Fibroblast of skin of left biceps (primary cell): Measurements from ENCODE around the gene HS1BP3.

ENCODE experiments used
- DNase-seq, 2 experiments: peaks; one replicate each; pipeline ENCODE4 v3.0.0-alpha.2; 2013; ENCODE audit warnings: low read depth in 2 of 2

The HS1BP3 gene

GRCh38 chr2:20645761-20646160, 5.1 kb downstream of the HS1BP3 start:
- DNase-seq = no peak

GRCh38 chr2:20645301-20645701, 5.6 kb downstream of the HS1BP3 start:
- DNase-seq = no peak

GRCh38 chr2:20643826-20644225, 7.1 kb downstream of the HS1BP3 start:
- no peak for DNase-seq

- no peak for DNase-seq
These were observed 7.8 kb downstream of the HS1BP3 start for GRCh38 chr2:20643060-20643459.

- no peak for DNase-seq
These were observed 8.6 kb downstream of the HS1BP3 start for GRCh38 chr2:20642055-20642971.

GRCh38 chr2:20641123-20641985, 9.5 kb downstream of the HS1BP3 start:
- DNase-seq = no peak

- DNase-seq = no peak
These were observed 10.3 kb downstream of the HS1BP3 start for GRCh38 chr2:20640411-20641122.

- DNase-seq = no peak
These were observed 12.1 kb downstream of the HS1BP3 start for GRCh38 chr2:20638646-20639430.

- DNase-seq = no peak
These were observed 12.9 kb downstream of the HS1BP3 start for GRCh38 chr2:20638014-20638413.

- DNase-seq = no peak
These were observed 13.8 kb downstream of the HS1BP3 start for GRCh38 chr2:20637147-20637546.

GRCh38 chr2:20635675-20636584, 15.0 kb downstream of the HS1BP3 start:
- DNase-seq = peak; percentile 67 to 69

- no peak for DNase-seq
These were observed 15.8 kb downstream of the HS1BP3 start for GRCh38 chr2:20635113-20635510.

- peak; percentile 39 to 42 for DNase-seq
These were observed 16.3 kb downstream of the HS1BP3 start for GRCh38 chr2:20634507-20635112.

- DNase-seq = no peak
These were observed 16.9 kb downstream of the HS1BP3 start for GRCh38 chr2:20633794-20634506.

- DNase-seq = no peak
These were observed 17.9 kb downstream of the HS1BP3 start for GRCh38 chr2:20633001-20633400.

GRCh38 chr2:20632446-20632990, 18.4 kb downstream of the HS1BP3 start:
- no peak for DNase-seq

- no peak for DNase-seq
These were observed 19.1 kb downstream of the HS1BP3 start for GRCh38 chr2:20631617-20632307.

GRCh38 chr2:20630967-20631366, 19.9 kb downstream of the HS1BP3 start:
- no peak for DNase-seq
